SU-DHL-6 (cell line): ENCODE measurements around the gene MAB21L1.

ENCODE experiments used
- EZH2phosphoT487 ChIP-seq: fragments of 200-600 bp; sonication (generic), shearing (Covaris generic); conservative IDR thresholded peaks from 2 replicates; pipeline ENCODE4 v1.6.1; 2018; ENCODE audit warnings: mild to moderate bottlenecking, antibody characterized with exemption, low read length, moderate library complexity, mixed read lengths
- TF ChIP-seq, protein P1 (sequence below): fragments of 200-600 bp; sonication (generic); IDR thresholded peaks from one replicate; pipeline ENCODE4 v1.5.1; 2017; ENCODE audit warnings: antibody characterized with exemption, mild to moderate bottlenecking, low read length, moderate library complexity; ENCODE audit not compliant: insufficient read depth, poor library complexity, severe bottlenecking

DNA sequence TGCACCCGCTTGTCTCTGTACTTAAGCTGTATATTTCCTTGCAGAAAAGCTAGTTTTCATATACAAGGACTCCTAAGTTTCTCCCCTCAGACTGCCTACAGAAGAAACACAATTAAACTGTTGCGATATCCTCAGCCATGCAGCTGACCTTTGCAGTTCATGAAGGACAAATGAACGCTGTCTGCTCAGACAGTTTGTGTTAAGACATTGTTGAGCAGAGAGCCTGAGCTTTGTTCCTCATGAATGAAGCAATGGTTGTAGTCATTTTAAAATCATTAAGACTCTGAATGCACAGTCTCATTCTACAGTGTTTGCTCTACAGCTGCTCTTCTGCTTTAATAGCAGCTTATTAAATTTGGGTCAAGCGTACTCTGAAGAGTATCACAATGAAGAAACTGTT, 23.2 kb upstream of the MAB21L1 start:
- TF ChIP-seq, protein P1, sequence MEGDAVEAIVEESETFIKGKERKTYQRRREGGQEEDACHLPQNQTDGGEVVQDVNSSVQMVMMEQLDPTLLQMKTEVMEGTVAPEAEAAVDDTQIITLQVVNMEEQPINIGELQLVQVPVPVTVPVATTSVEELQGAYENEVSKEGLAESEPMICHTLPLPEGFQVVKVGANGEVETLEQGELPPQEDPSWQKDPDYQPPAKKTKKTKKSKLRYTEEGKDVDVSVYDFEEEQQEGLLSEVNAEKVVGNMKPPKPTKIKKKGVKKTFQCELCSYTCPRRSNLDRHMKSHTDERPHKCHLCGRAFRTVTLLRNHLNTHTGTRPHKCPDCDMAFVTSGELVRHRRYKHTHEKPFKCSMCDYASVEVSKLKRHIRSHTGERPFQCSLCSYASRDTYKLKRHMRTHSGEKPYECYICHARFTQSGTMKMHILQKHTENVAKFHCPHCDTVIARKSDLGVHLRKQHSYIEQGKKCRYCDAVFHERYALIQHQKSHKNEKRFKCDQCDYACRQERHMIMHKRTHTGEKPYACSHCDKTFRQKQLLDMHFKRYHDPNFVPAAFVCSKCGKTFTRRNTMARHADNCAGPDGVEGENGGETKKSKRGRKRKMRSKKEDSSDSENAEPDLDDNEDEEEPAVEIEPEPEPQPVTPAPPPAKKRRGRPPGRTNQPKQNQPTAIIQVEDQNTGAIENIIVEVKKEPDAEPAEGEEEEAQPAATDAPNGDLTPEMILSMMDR: no peak
- TF ChIP-seq EZH2phosphoT487: no peak
